CD8-positive, alpha-beta memory T cell (primary cell): ENCODE results near the gene SIRT6. TPM values are rescaled to one million over a fixed set of nuclear protein-coding genes. Genes with fewer than 3 reads are reported as not detected.
"Not testable (repeated sequence)": the region's sequence is repeated elsewhere in the genome, so short reads cannot be mapped to it uniquely, and the experiment has no call there.

Experiments
- CTCF ChIA-PET: fragments of 350-600 bp; sonication (Branson Sonifier 250); formaldehyde crosslinking; loops from one replicate; lab custom pipeline; 2021; ENCODE audit warnings: antibody characterized with exemption; lab: Charles Lee
- POLR2A ChIA-PET: fragments of 350-600 bp; sonication (Branson Sonifier 250); formaldehyde crosslinking; loops from one replicate; lab custom pipeline; 2021; ENCODE audit warnings: antibody characterized with exemption; lab: Charles Lee
- DNase-seq, 5 donors: peaks; one replicate each; pipeline versions ENCODE4 v3.0.0 to v3.0.0-alpha.2; 2020 to 2022; ENCODE audit warnings: mixed read lengths in 1 of 5
- H3K27ac ChIP-seq: one replicate; pipeline ENCODE4 v1.7.0; 2013; ENCODE audit warnings: low read depth, mild to moderate bottlenecking, low read length, moderate library complexity
- H3K27me3 ChIP-seq: 2 replicates; pipeline ENCODE4 v1.7.0; 2013; ENCODE audit warnings: low read length, mild to moderate bottlenecking; ENCODE audit not compliant: insufficient read depth, poor library complexity, severe bottlenecking
- H3K36me3 ChIP-seq: 2 replicates; pipeline ENCODE4 v1.7.0; 2013; ENCODE audit warnings: mild to moderate bottlenecking, low read length, moderate library complexity; ENCODE audit not compliant: insufficient read depth
- H3K4me1 ChIP-seq: 2 replicates; pipeline ENCODE4 v1.7.0; 2013; ENCODE audit warnings: mild to moderate bottlenecking, low read length, moderate library complexity; ENCODE audit not compliant: insufficient read depth
- H3K4me3 ChIP-seq: 2 replicates; pipeline ENCODE4 v1.7.0; 2013; ENCODE audit warnings: mild to moderate bottlenecking, low read length
- H3K9me3 ChIP-seq: 2 replicates; pipeline ENCODE4 v1.7.0; 2013; ENCODE audit warnings: mild to moderate bottlenecking, low read length
- H3K27ac Mint-ChIP-seq, 8 donors: one replicate each; pipeline ENCODE4 v1.8.0; 2020 to 2021; ENCODE audit warnings: mixed read lengths in 8 of 8, mild to moderate bottlenecking in 6 of 8, inconsistent platforms in 3 of 8, moderate library complexity in 3 of 8
- H3K27me3 Mint-ChIP-seq, 2 donors: one replicate each; pipeline ENCODE4 v1.8.0; 2020 to 2021; ENCODE audit warnings: mixed read lengths in 2 of 2, mild to moderate bottlenecking in 1 of 2, moderate library complexity in 1 of 2
- H3K36me3 Mint-ChIP-seq, 3 donors: one replicate each; pipeline ENCODE4 v1.8.0; 2020 to 2021; ENCODE audit warnings: mixed read lengths in 3 of 3, inconsistent platforms in 1 of 3, mild to moderate bottlenecking in 1 of 3
- H3K4me1 Mint-ChIP-seq, 3 donors: one replicate each; pipeline ENCODE4 v1.8.0; 2020 to 2021; ENCODE audit warnings: mixed read lengths in 3 of 3, inconsistent platforms in 1 of 3, mild to moderate bottlenecking in 1 of 3
- H3K4me3 Mint-ChIP-seq, 7 donors: one replicate each; pipeline ENCODE4 v1.8.0; 2020 to 2021; ENCODE audit warnings: mixed read lengths in 7 of 7, mild to moderate bottlenecking in 6 of 7, moderate library complexity in 4 of 7, inconsistent platforms in 2 of 7
- H3K9me3 Mint-ChIP-seq, 5 donors: one replicate each; pipeline ENCODE4 v1.8.0; 2020 to 2022; ENCODE audit warnings: mixed read lengths in 5 of 5, mild to moderate bottlenecking in 3 of 5, moderate library complexity in 2 of 5, inconsistent platforms in 1 of 5
- polyA plus RNA-seq: library from polyadenylated mRNA; unstranded; fragments of 300-500 nt; fragmentation: Illumina TruSeq; gene quantifications from one replicate; pipeline ENCODE4 v1.2.3, GENCODE V29; 2021
- total RNA-seq, 2 experiments: library from RNA; stranded (reverse); gene quantifications; one replicate each; pipeline ENCODE4 v1.2.3, GENCODE V29; 2021

The SIRT6 gene
- total and polyA plus RNA-seq, 3 experiments from 2014 or later = 1.6 to 38.6 (median 33.5) TPM

- Histone ChIP-seq H3K27me3 (peaks cover 5% of the 10 kb centered on the region), H3K4me1 (peaks cover 8% of the 10 kb centered on the region), H3K27ac (no peak overlapping the region), H3K9me3 (no peaks in the 10 kb centered on the region), H3K36me3 (no peaks in the 10 kb centered on the region), H3K4me3 (no peak overlapping the region)
- Mint-ChIP-seq H3K36me3 (no peaks in the 10 kb centered on the region), H3K4me3 (no peak overlapping the region), H3K27me3 (peaks cover 20 to 21% of the 10 kb centered on the region in 2 donors), H3K27ac (no peak overlapping the region), H3K4me1 (peaks cover 6 to 8% (median 7%) of the 10 kb centered on the region in 3 donors), H3K9me3 (no peaks in the 10 kb centered on the region)
- POLR2A ChIA-PET = no interaction called here
- no peak for DNase-seq
- CTCF ChIA-PET = no interaction called here
These were observed 37.6 kb downstream of the SIRT6 start for GRCh38 chr19:4144666-4145249.

DNA sequence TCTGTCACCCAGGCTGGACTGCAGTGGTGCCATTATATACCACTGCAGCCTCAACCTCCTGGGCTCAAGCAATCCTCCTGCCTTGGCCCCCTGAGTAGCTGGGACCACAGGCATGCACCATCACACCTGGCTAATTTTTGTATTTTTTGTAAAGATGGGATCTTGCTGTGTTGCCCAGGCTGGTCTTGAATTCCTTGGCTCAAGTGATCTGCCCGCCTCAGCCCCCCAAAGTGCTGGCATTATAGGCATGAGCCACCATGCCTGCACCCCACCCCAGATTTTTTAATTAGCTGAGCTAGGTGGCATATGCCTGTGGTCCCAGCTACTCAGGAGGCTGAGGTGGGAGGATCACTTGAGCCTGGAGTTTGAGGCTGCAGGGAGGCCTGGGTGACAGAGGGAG is 39.4 kb downstream of the SIRT6 start:
- H3K27me3 ChIP-seq, DNase-seq, POLR2A ChIA-PET, H3K36me3 Mint-ChIP-seq, H3K27ac ChIP-seq, H3K9me3 ChIP-seq, H3K27ac Mint-ChIP-seq, H3K4me3 ChIP-seq, H3K9me3 Mint-ChIP-seq, H3K4me3 Mint-ChIP-seq, H3K36me3 ChIP-seq, H3K4me1 ChIP-seq: not testable (repeated sequence)
- Mint-ChIP-seq H3K4me1 (peaks cover 8 to 12% (median 11%) of the 10 kb centered on the region in 3 donors), H3K27me3 (peaks cover 15 to 23% of the 10 kb centered on the region in 2 donors)
- CTCF ChIA-PET = interaction anchor here (0.6 kb wide), 1 partner anchor 155 kb away, joined by 3 read pairs; no protein-coding TSS in a partner anchor

GRCh38 chr19:4140237-4140711 is 42.1 kb downstream of the SIRT6 start:
- Mint-ChIP-seq H3K36me3 (no peaks in the 10 kb centered on the region), H3K4me1 (peaks cover 8 to 12% (median 11%) of the 10 kb centered on the region in 3 donors), H3K4me3 (peak overlapping the region in 3 of 7 donors; percentile 19 to 34 (median 28)), H3K27ac (peak overlapping the region in 4 of 8 donors; percentile 3 to 62 (median 36)), H3K27me3 (peaks cover 8 to 15% of the 10 kb centered on the region in 2 donors), H3K9me3 (no peaks in the 10 kb centered on the region)
- Histone ChIP-seq H3K4me3 (no peak overlapping the region), H3K4me1 (peaks cover 9% of the 10 kb centered on the region), H3K36me3 (no peaks in the 10 kb centered on the region), H3K9me3 (no peaks in the 10 kb centered on the region), H3K27ac (no peak overlapping the region), H3K27me3 (no peaks in the 10 kb centered on the region)
- peak in 2 of 5 donors; percentile 9 to 21 for DNase-seq
- ChIA-PET POLR2A (interaction anchor here (0.6 to 1.8 kb wide), 9 partner anchors 36 to 740 kb away, joined by 3 to 8 read pairs (median 3); partner anchors contain the start of genes EEF2 and PIAS4), CTCF (interaction anchor here (0.6 to 5.5 kb wide), 34 partner anchors 9 to 1687 kb away, joined by 3 to 46 read pairs (median 5); partner anchors contain the start of genes CREB3L3, EEF2 and PIAS4)

GRCh38 chr19:4139614-4140236 is 42.6 kb downstream of the SIRT6 start:
- Histone ChIP-seq H3K27ac (no peak overlapping the region), H3K4me1 (peaks cover 9% of the 10 kb centered on the region), H3K4me3 (no peak overlapping the region), H3K27me3 (no peaks in the 10 kb centered on the region), H3K36me3 (no peaks in the 10 kb centered on the region), H3K9me3 (no peaks in the 10 kb centered on the region)
- CTCF ChIA-PET = interaction anchor here (0.6 to 5.5 kb wide), 34 partner anchors 9 to 1688 kb away, joined by 3 to 46 read pairs (median 5); partner anchors contain the start of genes CREB3L3, EEF2 and PIAS4
- Mint-ChIP-seq H3K4me1 (peaks cover 8 to 12% (median 11%) of the 10 kb centered on the region in 3 donors), H3K27ac (peak overlapping the region in 6 of 8 donors; percentile 1 to 92 (median 71)), H3K4me3 (peak overlapping the region in 6 of 7 donors; percentile 19 to 67 (median 34)), H3K36me3 (no peaks in the 10 kb centered on the region), H3K9me3 (no peaks in the 10 kb centered on the region), H3K27me3 (peaks cover 7 to 15% of the 10 kb centered on the region in 2 donors)
- POLR2A ChIA-PET = interaction anchor here (0.5 to 1.8 kb wide), 10 partner anchors 35 to 740 kb away, joined by 3 to 10 read pairs (median 4); partner anchors contain the start of genes EEF2 and PIAS4
- peak; percentile 71 to 87 (median 82) for DNase-seq

DNA sequence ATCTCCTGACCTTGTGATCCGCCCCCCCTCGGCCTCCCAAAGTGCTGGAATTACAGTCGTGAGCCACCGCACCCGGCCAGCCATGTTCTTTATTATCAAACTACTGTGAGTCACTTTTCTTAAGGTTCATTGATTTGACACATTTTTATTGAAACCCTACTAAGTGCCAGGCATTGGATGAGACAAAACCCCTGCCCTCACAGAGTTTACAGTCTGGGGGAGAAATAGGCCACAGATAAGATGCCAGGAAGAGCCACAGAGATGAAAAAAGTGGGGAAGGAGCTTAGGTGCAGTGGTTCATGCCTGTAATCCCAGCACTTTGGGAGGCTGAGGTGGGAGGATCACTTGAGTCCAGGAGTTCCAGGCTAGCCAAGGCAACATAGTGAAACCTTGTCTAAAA is 43.9 kb downstream of the SIRT6 start:
- no peaks in the 10 kb centered on the region for H3K27me3 ChIP-seq
- H3K27ac Mint-ChIP-seq = no peak overlapping the region
- H3K36me3 Mint-ChIP-seq = no peaks in the 10 kb centered on the region
- H3K9me3 Mint-ChIP-seq = no peaks in the 10 kb centered on the region
- CTCF ChIA-PET = interaction anchor here (1.9 to 5.5 kb wide), 2 partner anchors 76 to 149 kb away, joined by 5 to 46 read pairs; no protein-coding TSS in a partner anchor
- H3K4me1 ChIP-seq = peaks cover 9% of the 10 kb centered on the region
- no peak overlapping the region for H3K4me3 Mint-ChIP-seq
- H3K4me1 Mint-ChIP-seq = peaks cover 8 to 12% (median 11%) of the 10 kb centered on the region in 3 donors
- H3K27me3 Mint-ChIP-seq = peaks cover under 1 to 9% of the 10 kb centered on the region in 2 donors
- H3K9me3 ChIP-seq = no peaks in the 10 kb centered on the region
- no peak overlapping the region for H3K27ac ChIP-seq
- POLR2A ChIA-PET = no interaction called here
- H3K4me3 ChIP-seq = no peak overlapping the region
- no peak for DNase-seq
- no peaks in the 10 kb centered on the region for H3K36me3 ChIP-seq

DNA sequence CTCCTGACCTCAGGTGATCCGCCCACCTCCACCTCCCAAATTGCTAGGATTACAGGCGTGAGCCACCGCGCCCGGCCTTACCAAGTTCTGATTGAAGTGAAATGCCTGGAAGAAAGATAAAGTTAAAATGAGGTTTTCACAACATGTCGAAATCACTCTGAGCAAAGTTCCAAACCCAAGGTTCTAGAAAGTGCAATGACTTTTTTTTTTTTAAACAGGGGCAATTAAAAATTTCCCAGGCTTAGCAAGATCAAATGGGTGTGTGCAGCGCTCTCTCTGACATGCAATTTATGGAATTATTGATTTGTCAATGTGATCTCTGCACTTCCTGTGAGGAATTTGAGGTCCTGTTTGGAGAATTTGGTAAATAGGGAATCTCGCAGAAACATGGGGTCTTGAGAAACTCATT is 45.7 kb downstream of the SIRT6 start:
- no peaks in the 10 kb centered on the region for H3K36me3 ChIP-seq
- no peak overlapping the region for H3K4me3 ChIP-seq

DNA sequence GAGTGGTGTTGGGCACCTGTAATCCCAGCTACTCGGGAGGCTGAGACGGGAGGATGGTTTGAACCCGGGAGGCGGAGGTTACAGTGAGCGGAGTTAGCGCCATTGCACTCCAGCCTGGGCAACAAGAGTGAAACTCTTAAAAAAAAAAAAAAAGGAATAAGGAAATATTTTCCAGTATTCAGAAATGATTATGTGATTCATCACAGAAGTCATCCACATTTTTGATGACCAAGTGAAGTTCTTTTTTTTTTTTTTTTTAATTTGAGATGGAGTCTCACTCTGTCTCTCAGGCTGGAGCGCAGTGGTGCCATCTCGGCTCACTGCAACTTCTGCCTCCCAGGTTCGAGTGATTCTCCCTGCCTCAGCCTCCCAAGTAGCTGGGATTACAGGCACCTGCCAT is 47.0 kb downstream of the SIRT6 start:
- DNase-seq, H3K27ac ChIP-seq, H3K27me3 ChIP-seq, H3K4me3 Mint-ChIP-seq, POLR2A ChIA-PET, H3K27ac Mint-ChIP-seq, H3K4me1 ChIP-seq, H3K4me3 ChIP-seq, H3K27me3 Mint-ChIP-seq, H3K9me3 ChIP-seq, H3K36me3 ChIP-seq, H3K36me3 Mint-ChIP-seq, H3K9me3 Mint-ChIP-seq: not testable (repeated sequence)
- H3K4me1 Mint-ChIP-seq = peaks cover 6 to 10% (median 9%) of the 10 kb centered on the region in 3 donors
- CTCF ChIA-PET = interaction anchor here (1.4 kb wide), 1 partner anchor 150 kb away, joined by 3 read pairs; the partner anchor contains the start of gene EEF2

More for the DNA sequence above, 45.7 kb downstream of the SIRT6 start:
- Histone ChIP-seq H3K4me1 (peaks cover 9% of the 10 kb centered on the region), H3K27me3 (no peaks in the 10 kb centered on the region), H3K9me3 (no peaks in the 10 kb centered on the region), H3K27ac (no peak overlapping the region)
- no peak for DNase-seq
- no peak overlapping the region for H3K4me3 Mint-ChIP-seq
- H3K9me3 Mint-ChIP-seq = no peaks in the 10 kb centered on the region
- no peaks in the 10 kb centered on the region for H3K36me3 Mint-ChIP-seq
- ChIA-PET CTCF (interaction anchor here (5.5 kb wide), 1 partner anchor 148 kb away, joined by 46 read pairs; no protein-coding TSS in a partner anchor), POLR2A (no interaction called here)
- H3K27me3 Mint-ChIP-seq = peaks cover 0 to 5% of the 10 kb centered on the region in 2 donors
- no peak overlapping the region for H3K27ac Mint-ChIP-seq
- H3K4me1 Mint-ChIP-seq = peaks cover 8 to 12% (median 11%) of the 10 kb centered on the region in 3 donors
